OCI-LY7 (cell line): ENCODE data around the gene MYBPC2.

ENCODE experiments used
- CTCF ChIP-seq: fragments of 200-600 bp; sonication (generic); conservative IDR thresholded peaks from 2 replicates; pipeline ENCODE4 v1.5.1; 2014; ENCODE audit warnings: mild to moderate bottlenecking, antibody characterized with exemption, low read length, moderate library complexity, mixed read lengths
- EZH2phosphoT487 ChIP-seq: fragments of 200-600 bp; sonication (generic); IDR thresholded peaks from 2 replicates; pipeline ENCODE4 v1.6.1; 2018; ENCODE audit warnings: low read depth, borderline replicate concordance, mild to moderate bottlenecking, mixed run types, antibody characterized with exemption, low read length, moderate library complexity, mixed read lengths

DNA sequence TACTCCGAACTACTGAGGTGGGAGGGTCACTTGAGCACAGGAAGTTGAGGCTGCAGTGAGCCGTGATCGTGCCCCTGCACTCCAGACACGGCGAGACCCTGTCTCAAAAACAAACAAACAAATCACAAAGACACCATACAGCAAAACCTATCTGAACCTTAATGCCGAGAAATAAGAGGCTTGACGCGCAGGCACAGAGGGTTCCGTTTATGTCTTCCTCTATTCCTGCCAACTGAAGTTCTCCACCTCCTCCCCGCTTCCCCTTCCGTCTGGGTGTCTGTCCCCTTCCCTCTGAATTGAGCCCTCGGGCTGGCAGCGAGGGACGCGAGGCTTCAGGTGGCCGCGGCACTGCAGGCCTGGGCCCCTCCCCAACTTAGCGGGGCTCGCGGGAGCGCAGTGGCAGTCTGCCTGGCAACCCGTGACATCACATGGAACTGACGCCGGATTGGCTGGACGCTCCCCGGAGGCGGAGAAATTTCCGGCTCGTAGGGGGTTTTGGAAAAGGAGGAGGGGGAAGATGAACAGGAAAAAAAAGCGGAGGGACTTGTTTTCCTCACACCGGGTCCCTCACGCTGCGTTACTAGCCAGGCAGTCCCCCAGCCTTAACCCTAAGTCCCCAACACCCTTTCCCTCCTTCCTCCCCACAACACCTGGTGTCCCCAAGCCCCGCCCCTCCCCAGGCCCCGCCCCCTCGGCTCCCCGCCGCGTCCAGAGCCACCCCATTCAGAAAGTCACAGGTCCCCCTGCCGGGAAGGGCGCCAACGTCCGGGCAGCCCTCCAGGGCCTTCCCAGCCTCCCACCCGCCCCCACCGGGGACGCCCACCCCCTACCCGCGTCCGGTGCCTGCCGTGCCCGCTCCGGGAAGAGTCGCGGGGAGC is 1.1 kb upstream of the MYBPC2 start:
- TF ChIP-seq CTCF (no peak), EZH2phosphoT487 (no peak)
